Activated CD4-positive, alpha-beta T cell treated with anti-CD3 and anti-CD28 coated beads for 4 hours (primary cell): Measurements from ENCODE around the gene CFAP68.
"Not testable (repeated sequence)": the region's sequence is repeated elsewhere in the genome, so short reads cannot be mapped to it uniquely, and the experiment has no call there.

Experiments
- DNase-seq, 2 donors: peaks; one replicate each; pipeline ENCODE4 v3.0.0-alpha.2; 2020

CFAP68 gene

GRCh38 chr11:111918390-111919256, 39.3 kb downstream of the CFAP68 start, which contains the start of gene C11orf52:
TSS of gene C11orf52 (plus strand) at chr11:111918913. CDS start at chr11:111918973, 60 bp downstream.
- no peak for DNase-seq

GRCh38 chr11:111920908-111921307, 41.6 kb downstream of the CFAP68 start:
- DNase-seq = no peak

GRCh38 chr11:111921541-111922230, 42.3 kb downstream of the CFAP68 start:
- no peak for DNase-seq

GRCh38 chr11:111922803-111923202, 43.5 kb downstream of the CFAP68 start:
- no peak for DNase-seq

- no peak for DNase-seq
These were observed 44.0 kb downstream of the CFAP68 start for GRCh38 chr11:111923351-111923788.

- no peak for DNase-seq
These were observed 44.6 kb downstream of the CFAP68 start for GRCh38 chr11:111923951-111924350.

- no peak for DNase-seq
These were observed 46.6 kb downstream of the CFAP68 start for GRCh38 chr11:111925953-111926352.

- DNase-seq = peak; percentile 92
These were observed 47.4 kb downstream of the CFAP68 start for GRCh38 chr11:111926505-111927391.

- no peak for DNase-seq
These were observed 51.1 kb downstream of the CFAP68 start for GRCh38 chr11:111930472-111930871.

GRCh38 chr11:111932611-111932950, 53.2 kb downstream of the CFAP68 start:
- no peak for DNase-seq

- not testable (repeated sequence) for DNase-seq
These were observed 53.8 kb downstream of the CFAP68 start for GRCh38 chr11:111933176-111933575.

GRCh38 chr11:111933872-111934271, 54.5 kb downstream of the CFAP68 start:
- no peak for DNase-seq

- no peak for DNase-seq
These were observed 55.0 kb downstream of the CFAP68 start for GRCh38 chr11:111934306-111934705.
